ENCODE data around the gene MDFIC.

MDFIC gene

DNA sequence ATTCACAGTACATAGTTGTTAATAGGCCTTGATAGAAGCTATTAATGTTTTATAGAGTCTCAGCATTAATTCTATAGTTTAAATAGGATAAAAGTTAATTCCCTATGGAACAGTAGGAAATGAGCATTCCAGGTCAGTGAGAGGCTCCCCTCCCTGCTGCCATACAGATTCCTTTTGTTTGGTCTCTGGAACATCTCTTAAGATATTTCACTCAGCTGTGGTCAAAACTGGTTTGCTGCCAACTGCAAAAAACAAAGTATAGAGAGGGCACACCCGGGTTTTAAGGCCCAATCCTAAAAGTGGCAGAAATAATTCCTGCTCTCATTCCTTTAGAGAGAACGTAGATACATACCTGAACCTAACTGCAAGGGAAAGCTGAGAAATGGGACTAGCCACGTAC, 51.3 kb downstream of the MDFIC start:
- no peak overlapping the region for H3K4me2 ChIP-seq (ENCODE audit: low read length)
- no peak overlapping the region for H4K8ac ChIP-seq (ENCODE audit: low read depth, low read length)
- no CpG with 5 or more reads among the region's 3 CpGs for WGBS (ENCODE audit: extremely low coverage, insufficient coverage, insufficient read length)
- no peak overlapping the region for H2BK12ac ChIP-seq (ENCODE audit: low read length)
- H3K4me1 ChIP-seq (ENCODE audit: control insufficient read depth in 1 of 2, insufficient read depth in 2 of 2, low read length in 2 of 2) = no peaks in the 10 kb centered on the region
- no peak for DNase-seq
- no peak overlapping the region for H3K23ac ChIP-seq (ENCODE audit: low read length)
- no peak overlapping the region for H3K4ac ChIP-seq (ENCODE audit: low read depth, low read length)
- no peak overlapping the region for H3K4me3 ChIP-seq (ENCODE audit: low read depth, low read length)
- no peak overlapping the region for H2AFZ ChIP-seq (ENCODE audit: insufficient read depth, low read length, poor library complexity)
- H3K14ac ChIP-seq (ENCODE audit: low read length) = no peak overlapping the region
- no peak overlapping the region for H2AK5ac ChIP-seq (ENCODE audit: low read length)
- H3K36me3 ChIP-seq (ENCODE audit: control insufficient read depth in 1 of 2, insufficient read depth in 2 of 2, low read length in 2 of 2) = no peaks in the 10 kb centered on the region
- no peaks in the 10 kb centered on the region for H3K79me1 ChIP-seq (ENCODE audit: low read length)
- H3K9ac ChIP-seq (ENCODE audit: low read length) = no peak overlapping the region
- no peak overlapping the region for H4K12ac ChIP-seq (ENCODE audit: low read depth, low read length)
- no peak overlapping the region for H4K91ac ChIP-seq (ENCODE audit: low read depth, low read length)
- no peak overlapping the region for H2BK120ac ChIP-seq (ENCODE audit: insufficient read depth, low read length, poor library complexity)
- H3K79me2 ChIP-seq (ENCODE audit: control insufficient read depth, insufficient read depth, low read length, poor library complexity) = no peaks in the 10 kb centered on the region
- H3K18ac ChIP-seq (ENCODE audit: low read length) = no peak overlapping the region
- H3K27ac ChIP-seq (ENCODE audit: low read depth, low read length) = no peak overlapping the region
- H3K27me3 ChIP-seq (ENCODE audit: insufficient read depth, low read length) = no peaks in the 10 kb centered on the region
- no peak overlapping the region for H2BK5ac ChIP-seq (ENCODE audit: low read depth, low read length, poor library complexity)
- no peaks in the 10 kb centered on the region for H3K9me3 ChIP-seq (ENCODE audit: insufficient read depth, low read depth, low read length)

GRCh38 chr7:114975401-114975800, 53.5 kb downstream of the MDFIC start:
- H3K4ac ChIP-seq (ENCODE audit: low read depth, low read length) = no peak overlapping the region
- no peaks in the 10 kb centered on the region for H3K79me1 ChIP-seq (ENCODE audit: low read length)
- H4K91ac ChIP-seq (ENCODE audit: low read depth, low read length) = no peak overlapping the region
- H3K4me1 ChIP-seq (ENCODE audit: control insufficient read depth in 1 of 2, insufficient read depth in 2 of 2, low read length in 2 of 2) = no peaks in the 10 kb centered on the region
- no peak overlapping the region for H4K12ac ChIP-seq (ENCODE audit: low read depth, low read length)
- no peak overlapping the region for H3K14ac ChIP-seq (ENCODE audit: low read length)
- no peak overlapping the region for H2AK5ac ChIP-seq (ENCODE audit: low read length)
- H3K4me3 ChIP-seq (ENCODE audit: low read depth, low read length) = no peak overlapping the region
- H2BK120ac ChIP-seq (ENCODE audit: insufficient read depth, low read length, poor library complexity) = no peak overlapping the region
- no peak overlapping the region for H3K23ac ChIP-seq (ENCODE audit: low read length)
- no peaks in the 10 kb centered on the region for H3K27me3 ChIP-seq (ENCODE audit: insufficient read depth, low read length)
- H3K9me3 ChIP-seq (ENCODE audit: insufficient read depth, low read depth, low read length) = no peaks in the 10 kb centered on the region
- no peak overlapping the region for H2BK12ac ChIP-seq (ENCODE audit: low read length)
- H3K79me2 ChIP-seq (ENCODE audit: control insufficient read depth, insufficient read depth, low read length, poor library complexity) = no peaks in the 10 kb centered on the region
- H2BK5ac ChIP-seq (ENCODE audit: low read depth, low read length, poor library complexity) = no peak overlapping the region
- no peak overlapping the region for H3K9ac ChIP-seq (ENCODE audit: low read length)
- no peak overlapping the region for H3K4me2 ChIP-seq (ENCODE audit: low read length)
- no peak for DNase-seq
- no peak overlapping the region for H2AFZ ChIP-seq (ENCODE audit: insufficient read depth, low read length, poor library complexity)
- WGBS (ENCODE audit: extremely low coverage, insufficient coverage, insufficient read length) = no CpG with 5 or more reads among the region's 2 CpGs
- H3K27ac ChIP-seq (ENCODE audit: low read depth, low read length) = no peak overlapping the region
- H3K36me3 ChIP-seq (ENCODE audit: control insufficient read depth in 1 of 2, insufficient read depth in 2 of 2, low read length in 2 of 2) = peaks cover 0 to 2% of the 10 kb centered on the region in 2 experiments
- no peak overlapping the region for H3K18ac ChIP-seq (ENCODE audit: low read length)
- no peak overlapping the region for H4K8ac ChIP-seq (ENCODE audit: low read depth, low read length)

DNA sequence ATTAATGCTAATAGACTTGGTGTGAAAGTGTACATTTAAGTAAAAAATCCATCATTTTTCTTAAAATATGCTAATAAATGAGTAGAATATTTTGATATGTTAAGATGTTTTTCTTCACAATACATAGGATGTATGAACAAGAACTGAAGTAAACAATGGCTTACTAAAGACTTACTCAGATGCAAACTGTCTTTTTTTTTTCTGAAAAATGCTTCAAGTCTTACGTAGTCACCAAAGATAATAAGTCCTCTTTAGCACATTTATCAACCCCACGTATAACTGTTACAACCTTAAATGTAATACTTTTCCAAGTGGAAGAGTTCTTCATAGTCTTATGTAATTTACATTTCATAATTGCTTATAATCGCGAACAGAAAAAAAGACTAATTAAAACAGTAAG, 54.8 kb downstream of the MDFIC start:
- H3K79me1 ChIP-seq (ENCODE audit: low read length) = no peaks in the 10 kb centered on the region
- DNase-seq = no peak
- H3K4me2 ChIP-seq (ENCODE audit: low read length) = no peak overlapping the region
- no peaks in the 10 kb centered on the region for H3K27me3 ChIP-seq (ENCODE audit: insufficient read depth, low read length)
- no peaks in the 10 kb centered on the region for H3K4me1 ChIP-seq (ENCODE audit: control insufficient read depth in 1 of 2, insufficient read depth in 2 of 2, low read length in 2 of 2)
- no peak overlapping the region for H3K4me3 ChIP-seq (ENCODE audit: low read depth, low read length)
- no peak overlapping the region for H4K91ac ChIP-seq (ENCODE audit: low read depth, low read length)
- no peaks in the 10 kb centered on the region for H3K9me3 ChIP-seq (ENCODE audit: insufficient read depth, low read depth, low read length)
- no peak overlapping the region for H3K23ac ChIP-seq (ENCODE audit: low read length)
- H4K12ac ChIP-seq (ENCODE audit: low read depth, low read length) = no peak overlapping the region
- no peak overlapping the region for H2AFZ ChIP-seq (ENCODE audit: insufficient read depth, low read length, poor library complexity)
- no CpG with 5 or more reads among the region's 4 CpGs for WGBS (ENCODE audit: extremely low coverage, insufficient coverage, insufficient read length)
- H2BK12ac ChIP-seq (ENCODE audit: low read length) = no peak overlapping the region
- no peak overlapping the region for H3K27ac ChIP-seq (ENCODE audit: low read depth, low read length)
- no peak overlapping the region for H2AK5ac ChIP-seq (ENCODE audit: low read length)
- H3K4ac ChIP-seq (ENCODE audit: low read depth, low read length) = no peak overlapping the region
- no peak overlapping the region for H4K8ac ChIP-seq (ENCODE audit: low read depth, low read length)
- peaks cover 0 to 2% of the 10 kb centered on the region in 2 experiments for H3K36me3 ChIP-seq (ENCODE audit: control insufficient read depth in 1 of 2, insufficient read depth in 2 of 2, low read length in 2 of 2)
- no peak overlapping the region for H2BK120ac ChIP-seq (ENCODE audit: insufficient read depth, low read length, poor library complexity)
- H3K79me2 ChIP-seq (ENCODE audit: control insufficient read depth, insufficient read depth, low read length, poor library complexity) = no peaks in the 10 kb centered on the region
- H2BK5ac ChIP-seq (ENCODE audit: low read depth, low read length, poor library complexity) = no peak overlapping the region
- no peak overlapping the region for H3K18ac ChIP-seq (ENCODE audit: low read length)
- H3K14ac ChIP-seq (ENCODE audit: low read length) = no peak overlapping the region
- H3K9ac ChIP-seq (ENCODE audit: low read length) = no peak overlapping the region

DNA sequence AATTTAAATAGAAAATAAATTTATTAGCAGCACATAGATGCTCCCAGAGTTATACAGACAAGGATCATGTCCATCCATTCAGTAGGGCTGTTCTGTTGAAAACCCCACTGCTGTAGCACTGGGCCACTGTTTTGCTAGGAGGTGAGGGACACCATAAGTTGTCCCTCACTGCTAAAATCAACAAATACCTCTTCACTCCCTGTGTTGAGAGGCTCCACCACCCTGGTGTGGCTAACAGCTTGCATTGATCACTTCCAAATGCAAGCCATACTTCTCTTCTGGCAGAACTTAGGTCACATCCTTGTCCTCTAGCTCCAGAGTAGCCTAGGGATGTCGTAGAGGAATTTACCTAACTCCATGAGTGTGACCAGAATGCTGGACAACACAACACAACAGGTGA, 55.4 kb downstream of the MDFIC start:
- Histone ChIP-seq H4K91ac (ENCODE audit: low read depth, low read length) (no peak overlapping the region), H3K9ac (ENCODE audit: low read length) (peak overlapping the region; percentile 56), H2BK5ac (ENCODE audit: low read depth, low read length, poor library complexity) (no peak overlapping the region), H2AK5ac (ENCODE audit: low read length) (no peak overlapping the region), H4K8ac (ENCODE audit: low read depth, low read length) (no peak overlapping the region), H3K4me2 (ENCODE audit: low read length) (no peak overlapping the region), H4K12ac (ENCODE audit: low read depth, low read length) (no peak overlapping the region), H3K14ac (ENCODE audit: low read length) (no peak overlapping the region), H3K79me2 (ENCODE audit: control insufficient read depth, insufficient read depth, low read length, poor library complexity) (no peaks in the 10 kb centered on the region), H2BK120ac (ENCODE audit: insufficient read depth, low read length, poor library complexity) (no peak overlapping the region), H3K36me3 (ENCODE audit: control insufficient read depth in 1 of 2, insufficient read depth in 2 of 2, low read length in 2 of 2) (peaks cover 0 to 2% of the 10 kb centered on the region in 2 experiments), H3K23ac (ENCODE audit: low read length) (peak overlapping the region; percentile 96), H3K4ac (ENCODE audit: low read depth, low read length) (no peak overlapping the region), H3K27ac (ENCODE audit: low read depth, low read length) (no peak overlapping the region), H3K4me1 (ENCODE audit: control insufficient read depth in 1 of 2, insufficient read depth in 2 of 2, low read length in 2 of 2) (no peaks in the 10 kb centered on the region), H3K27me3 (ENCODE audit: insufficient read depth, low read length) (no peaks in the 10 kb centered on the region), H3K4me3 (ENCODE audit: low read depth, low read length) (no peak overlapping the region), H3K9me3 (ENCODE audit: insufficient read depth, low read depth, low read length) (no peaks in the 10 kb centered on the region), H3K79me1 (ENCODE audit: low read length) (no peaks in the 10 kb centered on the region), H3K18ac (ENCODE audit: low read length) (no peak overlapping the region), H2BK12ac (ENCODE audit: low read length) (no peak overlapping the region), H2AFZ (ENCODE audit: insufficient read depth, low read length, poor library complexity) (no peak overlapping the region)
- no CpG with 5 or more reads among the region's 1 CpG for WGBS (ENCODE audit: extremely low coverage, insufficient coverage, insufficient read length)
- no peak for DNase-seq

All from trophoblast cell (in vitro differentiated cells and primary cell).